DMS153 treated with DMSO at 0.1 percent for 48 hours (cell line): ENCODE results near the gene NGEF.
"Not testable (repeated sequence)": the region's sequence is repeated elsewhere in the genome, so short reads cannot be mapped to it uniquely, and the experiment has no call there.

ENCODE experiments used
- DNase-seq: peaks from one replicate; lab custom pipeline; 2025; ENCODE audit not compliant: unreplicated experiment; lab: John Stamatoyannopoulos, UW

NGEF gene, protein sequence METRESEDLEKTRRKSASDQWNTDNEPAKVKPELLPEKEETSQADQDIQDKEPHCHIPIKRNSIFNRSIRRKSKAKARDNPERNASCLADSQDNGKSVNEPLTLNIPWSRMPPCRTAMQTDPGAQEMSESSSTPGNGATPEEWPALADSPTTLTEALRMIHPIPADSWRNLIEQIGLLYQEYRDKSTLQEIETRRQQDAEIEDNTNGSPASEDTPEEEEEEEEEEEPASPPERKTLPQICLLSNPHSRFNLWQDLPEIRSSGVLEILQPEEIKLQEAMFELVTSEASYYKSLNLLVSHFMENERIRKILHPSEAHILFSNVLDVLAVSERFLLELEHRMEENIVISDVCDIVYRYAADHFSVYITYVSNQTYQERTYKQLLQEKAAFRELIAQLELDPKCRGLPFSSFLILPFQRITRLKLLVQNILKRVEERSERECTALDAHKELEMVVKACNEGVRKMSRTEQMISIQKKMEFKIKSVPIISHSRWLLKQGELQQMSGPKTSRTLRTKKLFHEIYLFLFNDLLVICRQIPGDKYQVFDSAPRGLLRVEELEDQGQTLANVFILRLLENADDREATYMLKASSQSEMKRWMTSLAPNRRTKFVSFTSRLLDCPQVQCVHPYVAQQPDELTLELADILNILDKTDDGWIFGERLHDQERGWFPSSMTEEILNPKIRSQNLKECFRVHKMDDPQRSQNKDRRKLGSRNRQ

DNA sequence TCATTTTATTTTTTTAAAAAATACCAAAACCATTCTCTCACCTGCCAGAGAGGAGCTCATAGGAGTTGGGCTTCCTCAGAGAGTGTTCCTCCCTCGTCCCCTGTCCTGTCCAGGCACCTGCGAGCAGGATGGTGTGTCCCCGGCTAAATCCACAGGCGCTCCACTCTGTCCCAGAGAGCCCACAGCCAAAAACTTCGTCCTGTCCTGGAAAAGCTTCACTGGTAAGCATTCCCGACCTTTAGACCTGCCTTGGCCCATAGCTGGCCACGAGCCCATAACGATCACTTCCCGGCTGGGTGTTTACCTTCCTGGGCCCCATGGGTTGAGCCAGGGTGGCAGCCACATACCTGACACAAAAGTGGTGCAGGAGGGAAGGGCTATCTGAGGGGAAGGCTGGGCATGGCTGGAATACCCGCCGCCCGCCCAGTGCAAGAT lies at the start of gene NGEF:
Gene NGEF, minus strand, starts transcription at position 230 of the 435 bp plus-strand sequence. CDS start 38,366 bp downstream, outside the sequence.
- no peak for DNase-seq

DNA sequence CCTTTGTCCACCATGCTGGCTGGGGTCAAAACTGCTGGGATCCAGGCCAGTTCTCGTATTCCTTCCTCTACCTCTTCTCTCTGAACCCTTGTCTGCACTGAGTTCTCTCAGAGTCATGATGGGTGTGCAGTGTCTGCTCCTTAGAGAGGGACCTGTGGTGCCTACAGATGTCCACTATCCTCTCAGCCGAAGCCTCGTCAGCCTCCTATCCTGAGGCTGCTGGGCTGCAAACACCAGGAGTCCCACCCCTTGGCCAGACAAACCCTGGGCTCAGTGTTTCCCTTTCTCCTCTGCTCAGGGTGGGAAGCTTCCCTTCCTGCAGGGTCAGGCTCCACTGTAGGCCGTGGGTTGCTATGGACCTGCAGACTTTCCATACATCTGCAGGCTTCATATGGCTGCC lies 49.4 kb upstream of the NGEF start:
- no peak for DNase-seq

DNA sequence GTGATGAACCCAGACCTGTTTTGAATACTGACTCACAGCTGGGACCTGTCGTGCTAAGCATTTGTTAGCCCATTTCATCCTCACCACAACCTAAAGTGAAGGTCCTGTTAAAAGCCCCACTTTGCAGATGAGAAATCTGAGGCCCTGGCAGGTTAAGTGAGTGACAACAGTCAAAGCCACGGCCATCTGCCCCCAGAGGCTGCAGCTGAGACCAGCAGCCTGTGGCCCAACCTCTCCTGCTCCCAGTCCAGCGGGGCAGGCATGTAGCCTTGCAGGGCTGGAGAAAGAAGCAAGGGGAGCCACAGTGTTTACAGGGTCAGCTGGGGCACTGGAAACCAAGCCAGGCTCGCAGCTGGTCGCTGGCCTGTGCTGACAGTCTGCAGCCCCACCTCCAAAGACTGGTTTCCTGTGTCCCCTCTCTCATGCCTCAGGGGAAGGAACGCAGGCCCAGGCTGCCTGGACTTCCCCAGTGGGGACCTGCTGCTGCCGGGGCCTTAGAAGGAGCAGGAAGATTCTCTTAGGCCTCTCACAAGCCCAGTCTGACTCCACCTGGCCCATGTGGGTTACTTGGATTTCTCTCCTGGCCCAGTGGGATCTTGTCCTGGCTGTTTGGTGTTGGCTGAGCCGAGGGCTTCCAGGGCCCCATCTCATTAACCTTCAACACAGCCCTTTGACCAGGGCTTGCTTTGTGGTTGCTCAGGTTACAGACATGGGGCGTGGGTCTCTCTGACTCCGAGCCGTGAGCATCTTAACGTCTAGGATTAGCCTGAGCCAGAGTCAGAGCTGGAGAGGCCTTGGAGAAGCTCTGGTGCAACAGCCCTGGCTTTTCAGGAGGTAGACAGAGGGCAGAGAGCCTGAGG lies 48.8 kb upstream of the NGEF start:
- no peak for DNase-seq

DNA sequence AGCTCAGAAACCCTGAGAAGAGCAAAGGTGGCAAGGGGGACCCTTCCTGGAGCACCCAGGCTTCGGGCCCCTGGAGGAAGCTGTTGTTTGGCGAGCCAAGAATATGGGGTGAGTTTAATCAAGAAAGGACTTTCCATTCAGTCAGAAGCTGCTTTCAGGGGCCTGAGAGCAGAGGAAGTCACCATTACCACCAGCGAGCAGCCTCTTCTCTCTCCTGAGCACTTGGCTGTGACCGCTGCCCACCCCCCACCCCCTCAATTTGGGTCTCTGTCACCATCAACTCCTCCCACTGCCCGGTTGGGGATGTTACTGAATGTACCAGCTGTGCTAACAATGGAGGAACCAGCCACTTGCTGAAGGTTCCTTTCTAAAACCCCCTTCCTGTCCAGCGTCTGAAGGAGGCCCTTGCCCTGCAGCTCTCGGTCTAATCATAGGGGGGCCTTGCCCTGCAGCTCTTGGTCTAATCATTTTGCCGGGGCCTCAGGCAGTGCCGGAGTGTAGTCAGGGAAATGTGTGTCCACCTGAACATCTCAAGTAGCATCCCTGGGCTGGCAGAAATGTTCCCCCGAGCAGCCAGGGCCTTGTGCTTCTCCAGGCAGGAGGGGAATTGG lies 48.0 kb upstream of the NGEF start:
- DNase-seq, result no peak

DNA sequence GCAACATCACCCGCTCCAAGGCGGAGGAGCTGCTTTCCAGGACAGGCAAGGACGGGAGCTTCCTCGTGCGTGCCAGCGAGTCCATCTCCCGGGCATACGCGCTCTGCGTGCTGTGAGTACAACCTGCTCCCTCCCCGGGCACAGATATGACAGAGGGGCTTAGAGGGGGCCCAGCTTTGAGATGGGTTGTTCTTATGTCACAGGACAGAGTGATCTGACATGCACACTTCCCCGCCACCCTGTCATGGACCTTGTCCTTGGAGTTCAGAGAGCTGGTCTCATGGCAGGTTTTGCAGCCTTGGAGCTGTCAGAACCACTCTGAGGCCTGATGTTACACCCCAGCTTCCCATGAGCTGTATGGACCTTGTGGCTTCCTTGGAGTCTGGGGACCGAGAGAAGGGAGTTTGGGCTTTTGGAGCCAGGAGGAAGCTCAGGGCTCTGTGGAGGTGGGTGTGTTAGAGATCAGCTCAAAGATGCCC lies 47.5 kb upstream of the NGEF start:
- peak; percentile 18 for DNase-seq

DNA sequence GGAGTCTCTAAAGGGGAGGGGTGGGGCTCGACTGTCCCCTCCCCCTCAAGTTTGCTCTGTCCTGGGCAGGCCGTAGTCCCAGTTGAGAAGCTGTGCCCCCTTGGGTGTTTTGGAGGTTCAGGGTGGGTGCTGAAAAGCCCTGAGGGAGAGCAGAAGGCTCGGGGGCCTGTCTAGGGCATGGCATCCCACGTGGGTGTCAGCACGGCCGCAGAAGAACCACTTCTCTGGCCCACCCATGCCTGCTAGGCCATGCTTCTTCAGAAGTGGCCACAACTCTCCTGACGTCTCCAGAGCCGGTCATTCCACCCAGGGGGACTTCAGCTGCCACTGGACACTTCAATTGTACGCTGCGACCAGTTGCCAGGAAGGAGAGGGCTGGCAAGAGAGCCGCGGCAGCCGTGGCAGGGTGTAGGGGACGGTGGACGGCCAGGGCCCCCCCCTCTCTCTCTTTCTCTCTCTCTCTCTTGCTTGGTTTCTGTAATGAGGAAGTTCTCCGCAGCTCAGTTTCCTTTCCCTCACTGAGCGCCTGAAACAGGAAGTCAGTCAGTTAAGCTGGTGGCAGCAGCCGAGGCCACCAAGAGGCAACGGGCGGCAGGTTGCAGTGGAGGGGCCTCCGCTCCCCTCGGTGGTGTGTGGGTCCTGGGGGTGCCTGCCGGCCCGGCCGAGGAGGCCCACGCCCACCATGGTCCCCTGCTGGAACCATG lies 46.9 kb upstream of the NGEF start, which contains the start of gene INPP5D:
Gene INPP5D, plus strand, starts transcription at position 546 of the 704 bp plus-strand sequence. Its CDS starts 137 bp downstream, at position 683.
- peak; percentile 18 for DNase-seq

DNA sequence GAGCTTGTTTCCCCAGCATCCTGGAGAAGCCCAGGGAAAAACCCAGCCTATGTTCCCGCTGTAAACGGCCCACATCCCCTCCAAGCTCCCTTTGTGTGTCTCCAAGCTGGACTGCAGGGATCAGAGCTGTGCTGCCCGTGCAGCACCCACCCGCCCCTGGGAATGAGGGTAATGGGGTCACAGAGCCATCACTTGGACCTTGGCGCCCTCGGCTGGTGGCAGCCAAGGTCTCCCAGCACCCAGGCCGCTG lies 46.4 kb upstream of the NGEF start:
- DNase-seq, result no peak

DNA sequence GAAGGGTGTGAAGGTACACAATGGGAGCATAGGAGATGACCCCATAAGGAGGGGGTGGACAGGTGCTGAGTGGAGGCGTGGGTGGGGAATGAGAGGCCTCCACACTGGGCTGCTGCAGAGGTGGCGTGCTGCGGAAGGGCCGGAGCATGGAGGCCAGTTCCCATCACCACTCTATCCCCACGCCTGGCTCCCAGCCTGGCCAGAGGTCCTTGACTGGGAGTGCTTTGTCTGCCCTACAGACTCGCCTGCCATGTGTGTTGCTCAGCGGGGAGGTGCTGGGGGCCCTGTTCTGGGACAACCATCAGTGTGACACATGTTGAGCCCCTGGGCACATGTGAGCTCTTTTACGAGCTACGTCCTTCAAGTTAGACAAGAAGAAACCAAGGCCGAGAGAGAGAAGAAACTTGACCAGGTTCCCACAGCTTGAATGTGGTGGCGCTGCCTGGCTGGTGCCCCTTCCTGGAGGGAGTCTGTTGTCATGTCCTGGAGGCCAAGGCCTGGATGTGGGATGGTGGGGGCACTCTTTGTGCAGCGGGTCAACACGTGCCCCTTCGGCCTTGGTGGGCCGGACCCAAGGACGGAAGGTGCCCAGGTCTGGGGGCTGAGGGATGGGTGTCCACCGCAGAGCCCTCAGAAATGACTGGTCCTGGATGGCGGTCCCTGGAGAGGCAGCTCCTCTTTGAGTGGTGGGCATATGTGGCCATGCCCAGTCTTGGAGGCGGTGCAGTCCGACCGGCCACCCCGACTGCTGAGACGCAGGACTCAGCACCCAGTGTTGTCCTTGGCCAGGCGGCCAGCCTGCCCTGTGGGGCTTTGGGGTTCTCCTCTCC lies 45.9 kb upstream of the NGEF start:
- no peak for DNase-seq

DNA sequence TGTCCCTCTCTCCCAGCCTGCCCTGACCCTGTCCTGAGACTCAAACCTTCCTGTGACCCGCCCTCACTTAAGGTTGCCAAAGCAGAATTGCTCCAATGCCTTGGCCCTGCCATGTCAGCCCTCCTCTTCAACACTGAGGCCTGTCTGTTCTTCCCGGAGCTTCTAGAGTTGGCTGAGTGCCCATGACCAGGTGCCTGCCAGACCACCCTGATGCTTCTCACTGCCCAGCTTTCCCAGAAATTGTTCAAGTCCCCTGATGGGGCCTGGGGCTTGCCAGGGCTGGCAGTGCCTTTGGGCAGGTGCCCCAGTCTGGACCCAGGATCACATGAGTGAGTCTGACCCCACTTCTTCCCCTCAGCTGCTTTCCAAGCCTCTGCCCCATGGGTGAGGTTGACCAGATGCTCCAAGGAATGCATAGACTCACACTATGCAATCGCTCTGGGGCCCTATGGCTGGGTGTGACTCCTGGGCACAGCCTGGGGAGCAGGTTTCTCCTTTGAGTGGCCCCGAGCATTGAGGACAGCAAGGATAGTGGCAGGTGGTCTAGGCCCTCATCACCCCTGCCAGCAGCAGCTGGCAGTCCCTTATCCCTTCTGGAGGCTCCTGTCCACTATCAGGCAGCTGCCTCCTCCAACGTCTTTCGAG lies 44.0 kb upstream of the NGEF start:
- no peak for DNase-seq

DNA sequence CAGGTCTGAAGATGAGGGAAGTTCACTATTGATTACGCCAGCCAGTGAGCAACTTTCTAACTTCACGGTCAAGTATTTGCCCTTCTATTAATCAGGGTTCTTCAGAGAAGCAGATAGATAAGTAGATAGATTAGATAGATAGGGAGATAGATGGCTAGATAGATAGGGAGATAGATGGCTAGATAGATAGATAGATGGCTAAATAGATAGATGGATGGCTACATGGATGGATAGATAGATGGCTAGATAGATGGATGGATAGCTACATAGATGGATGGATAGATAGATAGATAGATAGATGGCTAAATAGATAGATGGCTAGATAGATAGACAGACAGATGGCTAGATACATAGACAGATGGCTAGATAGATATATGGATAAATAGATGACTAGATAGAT lies 42.3 kb upstream of the NGEF start:
- DNase-seq, result no peak

DNA sequence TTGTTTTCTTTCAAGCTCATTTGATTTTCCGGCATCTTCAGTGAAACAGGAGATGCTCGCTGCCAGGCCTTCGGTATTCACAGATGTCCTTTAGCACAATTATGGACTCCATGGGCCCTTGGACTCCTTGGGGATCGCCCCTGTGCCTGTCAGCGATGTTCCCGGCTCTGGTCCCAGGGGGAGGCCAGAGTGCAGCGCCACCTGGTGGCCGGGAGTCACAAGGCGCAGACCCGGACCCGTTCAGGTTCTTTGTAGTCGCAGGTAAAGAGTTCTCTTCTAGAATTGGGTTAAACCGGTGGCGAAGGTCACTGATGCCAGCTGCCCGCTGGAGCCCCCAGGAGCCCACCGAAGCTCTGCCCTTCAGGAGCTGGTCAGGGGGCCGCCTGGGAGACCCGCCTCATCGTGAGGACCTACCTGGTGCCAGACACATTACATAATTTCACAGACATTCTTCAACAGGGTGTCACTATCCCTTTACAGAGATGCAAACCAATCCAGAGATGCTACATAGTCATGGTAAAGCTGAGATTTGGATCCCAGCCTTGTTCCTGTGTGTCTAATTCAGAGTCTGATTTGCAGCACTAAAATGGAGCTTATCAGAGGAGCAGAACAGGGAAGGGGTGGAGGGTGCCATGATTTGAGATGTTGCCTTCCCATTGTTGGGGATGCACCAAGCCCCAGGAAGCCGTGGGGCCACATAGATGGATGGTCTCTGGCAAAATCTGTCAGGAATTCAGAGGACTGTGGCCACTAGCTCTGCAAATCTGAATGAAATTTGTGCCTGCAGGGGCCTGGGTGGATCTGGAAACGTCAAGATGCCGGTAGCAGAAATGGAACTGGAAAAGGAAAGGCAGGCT lies 41.1 kb upstream of the NGEF start:
- DNase-seq, result peak; percentile 14

DNA sequence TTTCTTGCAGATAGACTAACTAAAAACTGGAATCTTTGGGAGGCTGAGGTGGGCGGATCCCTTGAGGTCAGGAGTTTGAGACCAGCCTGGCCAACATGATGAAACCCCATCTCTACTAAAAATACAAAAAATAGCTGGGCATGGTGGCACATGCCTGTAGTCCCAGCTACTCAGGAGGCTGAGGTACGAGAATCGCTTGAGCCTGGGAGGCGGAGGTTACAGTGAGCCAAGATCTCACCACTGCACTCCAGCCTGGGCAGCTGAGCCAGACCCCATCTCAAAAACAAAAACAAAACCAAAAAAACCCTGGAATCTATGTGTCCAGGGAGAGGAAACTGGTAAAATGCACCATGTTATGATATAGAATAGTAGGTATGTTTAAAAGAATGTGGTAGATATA lies 39.5 kb upstream of the NGEF start:
- not testable (repeated sequence) for DNase-seq

DNA sequence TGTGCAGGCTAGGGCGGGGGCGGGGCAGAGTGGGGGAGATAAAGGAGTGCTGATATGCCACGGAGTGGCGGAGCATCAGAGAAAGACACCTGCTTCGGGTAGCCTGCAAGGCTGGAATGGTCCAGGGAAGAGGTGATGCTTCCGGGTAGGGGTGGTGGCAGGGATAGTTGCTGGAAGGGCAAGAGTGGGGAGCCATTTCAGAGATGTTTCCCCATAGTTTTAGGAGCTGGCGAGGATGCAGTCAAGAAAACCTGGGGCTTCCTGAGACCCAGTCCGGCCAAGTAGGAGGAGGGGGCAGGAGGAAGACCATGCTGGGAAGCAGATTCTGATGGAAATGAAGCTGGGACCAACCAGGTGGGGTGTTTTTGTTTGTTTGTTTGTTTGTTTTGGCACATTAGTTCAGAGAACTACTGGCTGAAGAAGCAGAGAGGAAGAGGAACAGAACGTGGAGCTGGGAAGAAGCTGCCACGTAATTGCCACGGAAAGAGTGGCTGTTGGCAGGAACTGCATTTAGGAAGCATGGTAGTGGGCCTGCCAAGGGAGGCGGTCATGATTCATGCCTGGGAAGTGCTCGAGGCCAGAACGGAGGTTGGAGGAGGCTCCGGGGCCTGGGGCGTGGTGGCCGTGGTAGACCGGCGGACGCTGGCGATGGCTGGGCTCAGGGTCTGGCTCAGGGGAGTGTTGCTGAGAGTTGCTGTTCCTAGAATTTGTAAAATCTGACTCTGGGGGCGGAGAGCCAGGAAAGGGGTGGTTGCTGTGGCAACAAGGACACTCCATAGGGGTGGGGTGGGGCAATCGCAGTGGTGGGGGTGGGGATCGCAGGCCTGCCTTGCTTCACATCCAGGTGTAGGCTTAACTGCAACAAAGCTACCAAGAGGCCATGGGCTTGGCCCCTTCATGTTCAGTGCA lies 38.4 kb upstream of the NGEF start:
- no peak for DNase-seq

DNA sequence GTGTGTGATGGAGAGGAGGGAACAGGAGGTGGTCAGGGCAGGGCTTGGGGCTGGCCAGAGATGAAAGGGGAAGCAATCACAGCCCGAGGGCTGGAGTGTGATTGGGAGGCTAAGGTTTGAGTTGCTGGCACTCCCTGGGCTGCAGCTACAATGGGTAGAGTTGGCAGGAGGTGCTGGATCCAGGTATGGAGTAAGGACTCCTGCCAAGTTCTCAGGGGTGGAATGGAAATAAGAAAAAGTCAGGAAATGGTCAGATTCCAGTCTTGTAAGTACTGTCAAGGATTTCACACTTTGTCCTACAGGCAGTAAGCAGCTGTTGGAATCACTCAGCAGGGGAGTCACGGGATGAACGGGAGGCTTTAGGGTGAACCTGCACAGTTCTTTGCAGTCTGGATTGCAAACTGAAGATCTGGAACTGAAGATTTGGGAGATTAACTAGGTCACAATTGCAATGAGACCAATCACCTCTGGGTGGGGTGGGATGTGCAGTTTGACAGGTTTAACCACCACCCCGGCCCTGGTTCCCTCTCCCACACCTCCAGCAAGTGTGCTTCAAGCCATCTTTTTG lies 36.2 kb upstream of the NGEF start:
- DNase-seq, result no peak

DNA sequence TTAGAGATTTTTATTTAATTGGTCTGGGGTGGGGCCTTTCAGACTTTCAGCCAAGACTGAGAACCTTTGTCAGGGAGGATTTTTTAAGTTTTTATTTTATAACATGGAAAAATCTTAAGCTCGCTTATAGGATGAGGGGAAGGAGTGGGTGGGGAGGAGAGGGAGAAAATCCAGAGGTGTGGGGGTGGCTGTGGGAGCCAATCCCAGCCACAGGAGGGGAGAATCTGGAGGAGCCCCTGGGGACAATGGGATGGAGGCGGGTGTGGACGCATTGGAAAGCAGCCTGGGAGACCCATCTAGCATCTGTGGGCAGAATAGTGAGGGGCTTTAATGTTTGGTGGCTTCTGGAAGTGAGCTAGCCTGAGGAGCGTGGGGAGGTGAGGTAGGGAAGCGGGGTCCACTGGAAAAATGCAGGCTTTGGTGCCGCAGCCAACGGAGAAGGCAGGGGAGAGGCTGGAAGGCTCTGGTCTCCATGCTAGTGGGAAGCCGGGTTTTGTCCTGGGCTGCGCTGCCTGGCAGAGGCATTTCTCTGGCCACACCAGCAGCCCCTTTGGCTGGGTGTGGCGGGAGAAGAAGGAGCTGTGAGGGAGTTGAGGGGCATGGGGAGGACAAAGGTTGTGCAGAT lies 35.6 kb upstream of the NGEF start:
- DNase-seq, result no peak

DNA sequence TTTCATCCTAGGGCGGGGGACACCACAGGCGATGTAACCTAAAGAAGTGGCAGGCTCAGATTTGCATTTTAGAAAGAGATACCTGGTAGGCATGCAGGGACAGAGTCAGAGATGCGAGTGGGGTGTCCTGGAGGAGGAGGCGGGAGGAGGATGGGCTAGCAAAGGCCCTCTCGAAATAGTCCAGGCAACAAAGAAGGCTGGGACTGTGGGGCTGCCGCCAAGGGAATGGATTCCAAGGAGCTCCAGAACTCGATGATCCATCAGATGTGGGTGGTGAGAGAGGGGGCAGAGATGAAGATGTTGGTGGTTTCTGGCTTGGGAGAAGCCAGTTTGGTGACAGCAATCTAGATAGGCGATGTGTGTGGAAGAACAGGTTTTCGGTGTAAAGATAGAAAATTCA lies 34.6 kb upstream of the NGEF start:
- no peak for DNase-seq
